HepG2 (cell line): Measurements from ENCODE around the gene GATD1. TPM values are rescaled to one million over a fixed set of nuclear protein-coding genes. Genes with fewer than 3 reads are reported as not detected.

Experiments used
- ASH2L ChIP-seq: fragments of 300-600, 200-600 bp; sonication (generic); IDR thresholded peaks from 2 replicates; pipeline ENCODE4 v1.7.0; 2017; ENCODE audit warnings: low read depth, mild to moderate bottlenecking, moderate library complexity, mixed read lengths, low read length; ENCODE audit not compliant: insufficient read length
- CCDC6 ChIP-seq: sonication (generic); formaldehyde crosslinking; IDR thresholded peaks from 2 replicates; pipeline ENCODE4 v1.8.1; 2022; ENCODE audit warnings: mild to moderate bottlenecking, missing genetic modification reagents, moderate library complexity
- HOXD1 ChIP-seq: sonication (generic); formaldehyde crosslinking; IDR thresholded peaks from 2 replicates; pipeline ENCODE4 v1.5.0; 2020; ENCODE audit warnings: missing genetic modification reagents
- KDM2A ChIP-seq: sonication (generic); formaldehyde crosslinking; IDR thresholded peaks from 2 replicates; pipeline ENCODE4 v1.4.0; 2020; ENCODE audit warnings: low read depth, missing genetic modification reagents, borderline replicate concordance
- MAFF ChIP-seq: IDR thresholded peaks from 2 replicates; pipeline ENCODE4 v1.6.1; 2011; ENCODE audit warnings: low read depth, low read length, improper control_type of control experiment
- MED8 ChIP-seq: sonication (generic); formaldehyde crosslinking; IDR thresholded peaks from 2 replicates; pipeline ENCODE4 v1.8.1; 2023; ENCODE audit warnings: mild to moderate bottlenecking, missing genetic modification reagents; ENCODE audit not compliant: insufficient replicate concordance
- MTA3 ChIP-seq: sonication (generic); formaldehyde crosslinking; IDR thresholded peaks from 2 replicates; pipeline ENCODE4 v1.4.0; 2020; ENCODE audit warnings: missing genetic modification reagents
- MYC ChIP-seq: sonication (generic); formaldehyde crosslinking; IDR thresholded peaks from 2 replicates; pipeline ENCODE4 v1.9.0; 2021; ENCODE audit warnings: missing genetic modification reagents, borderline replicate concordance
- PCBP1 ChIP-seq: fragments of 200-400 bp; formaldehyde crosslinking; IDR thresholded peaks from 2 replicates; pipeline ENCODE4 v1.6.1; 2017; ENCODE audit warnings: mild to moderate bottlenecking, low read depth, low read length, borderline replicate concordance
- PHF20 ChIP-seq: sonication (generic); formaldehyde crosslinking; IDR thresholded peaks from 2 replicates; pipeline ENCODE4 v1.5.0; 2020; ENCODE audit warnings: mild to moderate bottlenecking, missing genetic modification reagents
- RCOR2 ChIP-seq: IDR thresholded peaks from 2 replicates; pipeline ENCODE4 v1.6.1; 2016; ENCODE audit warnings: missing biosample characterization, missing genetic modification reagents
- SOX5 ChIP-seq: IDR thresholded peaks from 2 replicates; pipeline ENCODE4 v1.6.1; 2016; ENCODE audit warnings: borderline replicate concordance
- WIZ ChIP-seq: sonication (generic); formaldehyde crosslinking; IDR thresholded peaks from 2 replicates; pipeline ENCODE4 v1.5.1; 2020; ENCODE audit warnings: mild to moderate bottlenecking, missing genetic modification reagents
- ZBTB42 ChIP-seq: sonication (generic); formaldehyde crosslinking; IDR thresholded peaks from 2 replicates; pipeline ENCODE4 v1.5.0; 2020; ENCODE audit warnings: mild to moderate bottlenecking, missing genetic modification reagents
- ZFP37 ChIP-seq: sonication (generic); formaldehyde crosslinking; IDR thresholded peaks from 2 replicates; pipeline ENCODE4 v1.4.0; 2020; ENCODE audit warnings: missing genetic modification reagents, borderline replicate concordance
- ZNF138 ChIP-seq: sonication (generic); formaldehyde crosslinking; IDR thresholded peaks from 2 replicates; pipeline ENCODE4 v1.5.0; 2020; ENCODE audit warnings: mild to moderate bottlenecking, low read depth, missing genetic modification reagents
- ZNF205 ChIP-seq: IDR thresholded peaks from 2 replicates; pipeline ENCODE4 v1.6.1; 2018; ENCODE audit warnings: missing biosample characterization, missing genetic modification reagents
- ZNF235 ChIP-seq: sonication (generic); formaldehyde crosslinking; IDR thresholded peaks from 2 replicates; pipeline ENCODE4 v1.8.1; 2023; ENCODE audit warnings: mild to moderate bottlenecking, missing genetic modification reagents, borderline replicate concordance
- ZNF670 ChIP-seq: sonication (generic); formaldehyde crosslinking; IDR thresholded peaks from 2 replicates; pipeline ENCODE4 v1.8.0; 2022; ENCODE audit warnings: mild to moderate bottlenecking, missing genetic modification reagents, borderline replicate concordance
- ZNF724P ChIP-seq: sonication (generic); formaldehyde crosslinking; IDR thresholded peaks from 2 replicates; pipeline ENCODE4 v1.8.0; 2022; ENCODE audit warnings: missing genetic modification reagents, borderline replicate concordance
- ZSCAN22 ChIP-seq: sonication (generic); formaldehyde crosslinking; IDR thresholded peaks from 2 replicates; pipeline ENCODE4 v1.4.0; 2020; ENCODE audit warnings: mild to moderate bottlenecking, missing genetic modification reagents
- polyA plus RNA-seq, 8 experiments: library from polyadenylated mRNA; depleted of rRNA in 3 of 8; stranded (reverse) in 7 of 8; unstranded in 1 of 8; fragments of >200 nt; fragmentation: Illumina TruSeq in 4 of 8; extraction: Trizol in 4 of 8; gene quantifications; 2 replicates each; pipeline versions ENCODE4 v1.2.1 to v1.2.3, GENCODE V29; 2011 to 2016; ENCODE audit warnings: low read depth in 4 of 8, missing spikeins in 1 of 8, mixed read lengths in 1 of 8; ENCODE audit not compliant: insufficient read depth in 1 of 8
- total RNA-seq, 5 experiments: library from RNA; depleted of rRNA; stranded (reverse); fragments of >200 nt; fragmentation: Illumina TruSeq; extraction: Trizol; gene quantifications; 2 replicates each; pipeline ENCODE4 v1.2.3, GENCODE V29; 2016; ENCODE audit warnings: low read depth in 1 of 5
- TF ChIP-seq, protein P1 (sequence below): sonication (generic); formaldehyde crosslinking; conservative IDR thresholded peaks from 2 replicates; pipeline ENCODE4 v1.8.0; 2022; ENCODE audit warnings: mild to moderate bottlenecking, moderate library complexity, missing genetic modification reagents
- TF ChIP-seq, protein P2 (sequence below): sonication (generic); formaldehyde crosslinking; IDR thresholded peaks from 2 replicates; pipeline ENCODE4 v1.4.0; 2020; ENCODE audit warnings: missing genetic modification reagents, borderline replicate concordance
- TF ChIP-seq, protein P3 (sequence below): sonication (generic); formaldehyde crosslinking; IDR thresholded peaks from 2 replicates; pipeline ENCODE4 v1.5.0; 2020; ENCODE audit warnings: missing genetic modification reagents

GATD1 gene
- total and polyA plus RNA-seq, 2 of the 13 experiments (the other 11 are each of a cell fraction or from before 2014, with no cell fraction given): 31.3 to 60.5 TPM

DNA sequence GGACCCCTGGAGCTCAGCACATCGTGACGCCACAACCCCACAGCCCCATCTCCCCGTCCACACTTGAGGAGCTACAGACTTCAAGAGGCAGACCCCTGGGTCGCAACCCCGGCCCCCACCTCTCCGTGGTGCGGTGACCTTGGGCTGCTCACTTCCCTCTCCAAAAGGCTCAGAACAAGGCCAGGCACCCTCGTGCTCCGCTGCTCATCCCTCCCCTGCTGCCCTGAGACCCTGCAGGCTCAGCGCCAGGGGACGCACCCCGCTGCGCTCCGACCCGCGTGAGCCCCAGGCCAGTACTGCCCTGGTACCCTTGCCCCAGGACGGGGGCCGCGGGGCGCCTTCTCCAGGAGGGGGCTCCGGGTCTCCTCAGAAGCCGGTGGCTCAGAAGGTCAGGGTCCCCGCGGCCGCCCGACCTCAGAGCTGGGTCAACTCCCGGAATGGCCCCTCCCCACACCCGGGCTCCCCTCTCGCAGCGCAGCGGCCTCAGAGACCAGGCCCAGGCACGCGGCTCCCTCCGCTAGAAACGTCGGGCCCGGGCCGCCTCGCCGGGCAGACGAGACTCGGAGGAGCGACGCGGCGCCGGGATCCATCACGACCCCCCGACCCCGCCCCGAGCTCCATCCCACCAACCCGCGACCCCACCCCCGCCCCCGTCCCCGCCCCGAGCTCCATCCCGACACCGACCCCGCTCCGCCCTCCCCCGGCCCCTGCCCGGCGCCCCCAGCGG, 563 bp downstream of the GATD1 start (continued):
- TF ChIP-seq MYC (CRISPR knock-in tag) (peak; percentile 58), MAFF (no peak), ZBTB42 (CRISPR knock-in tag) (no peak), ASH2L (no peak), ZNF724P (CRISPR knock-in tag) (no peak), MED8 (no peak), ZNF235 (CRISPR knock-in tag) (no peak), RCOR2 (CRISPR knock-in tag) (no peak), WIZ (no peak), CCDC6 (CRISPR knock-in tag) (no peak), ZNF670 (no peak), ZFP37 (CRISPR knock-in tag) (no peak), PHF20 (CRISPR knock-in tag) (peak; percentile 21; the same call in 1 of the 2 replicates), SOX5 (CRISPR knock-in tag) (no peak), PCBP1 (no peak), HOXD1 (CRISPR knock-in tag) (no peak), MTA3 (no peak), ZNF138 (CRISPR knock-in tag) (no peak), ZSCAN22 (CRISPR knock-in tag) (no peak), ZNF205 (no peak), KDM2A (CRISPR knock-in tag) (peak; percentile 40; the same call in 1 of the 2 replicates)
- TF ChIP-seq, protein P1, sequence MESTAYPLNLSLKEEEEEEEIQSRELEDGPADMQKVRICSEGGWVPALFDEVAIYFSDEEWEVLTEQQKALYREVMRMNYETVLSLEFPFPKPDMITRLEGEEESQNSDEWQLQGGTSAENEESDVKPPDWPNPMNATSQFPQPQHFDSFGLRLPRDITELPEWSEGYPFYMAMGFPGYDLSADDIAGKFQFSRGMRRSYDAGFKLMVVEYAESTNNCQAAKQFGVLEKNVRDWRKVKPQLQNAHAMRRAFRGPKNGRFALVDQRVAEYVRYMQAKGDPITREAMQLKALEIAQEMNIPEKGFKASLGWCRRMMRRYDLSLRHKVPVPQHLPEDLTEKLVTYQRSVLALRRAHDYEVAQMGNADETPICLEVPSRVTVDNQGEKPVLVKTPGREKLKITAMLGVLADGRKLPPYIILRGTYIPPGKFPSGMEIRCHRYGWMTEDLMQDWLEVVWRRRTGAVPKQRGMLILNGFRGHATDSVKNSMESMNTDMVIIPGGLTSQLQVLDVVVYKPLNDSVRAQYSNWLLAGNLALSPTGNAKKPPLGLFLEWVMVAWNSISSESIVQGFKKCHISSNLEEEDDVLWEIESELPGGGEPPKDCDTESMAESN (CRISPR knock-in tag): 0 out of 2 replicates have a peak, but pooled peaks have one; percentile 25
- TF ChIP-seq, protein P2, sequence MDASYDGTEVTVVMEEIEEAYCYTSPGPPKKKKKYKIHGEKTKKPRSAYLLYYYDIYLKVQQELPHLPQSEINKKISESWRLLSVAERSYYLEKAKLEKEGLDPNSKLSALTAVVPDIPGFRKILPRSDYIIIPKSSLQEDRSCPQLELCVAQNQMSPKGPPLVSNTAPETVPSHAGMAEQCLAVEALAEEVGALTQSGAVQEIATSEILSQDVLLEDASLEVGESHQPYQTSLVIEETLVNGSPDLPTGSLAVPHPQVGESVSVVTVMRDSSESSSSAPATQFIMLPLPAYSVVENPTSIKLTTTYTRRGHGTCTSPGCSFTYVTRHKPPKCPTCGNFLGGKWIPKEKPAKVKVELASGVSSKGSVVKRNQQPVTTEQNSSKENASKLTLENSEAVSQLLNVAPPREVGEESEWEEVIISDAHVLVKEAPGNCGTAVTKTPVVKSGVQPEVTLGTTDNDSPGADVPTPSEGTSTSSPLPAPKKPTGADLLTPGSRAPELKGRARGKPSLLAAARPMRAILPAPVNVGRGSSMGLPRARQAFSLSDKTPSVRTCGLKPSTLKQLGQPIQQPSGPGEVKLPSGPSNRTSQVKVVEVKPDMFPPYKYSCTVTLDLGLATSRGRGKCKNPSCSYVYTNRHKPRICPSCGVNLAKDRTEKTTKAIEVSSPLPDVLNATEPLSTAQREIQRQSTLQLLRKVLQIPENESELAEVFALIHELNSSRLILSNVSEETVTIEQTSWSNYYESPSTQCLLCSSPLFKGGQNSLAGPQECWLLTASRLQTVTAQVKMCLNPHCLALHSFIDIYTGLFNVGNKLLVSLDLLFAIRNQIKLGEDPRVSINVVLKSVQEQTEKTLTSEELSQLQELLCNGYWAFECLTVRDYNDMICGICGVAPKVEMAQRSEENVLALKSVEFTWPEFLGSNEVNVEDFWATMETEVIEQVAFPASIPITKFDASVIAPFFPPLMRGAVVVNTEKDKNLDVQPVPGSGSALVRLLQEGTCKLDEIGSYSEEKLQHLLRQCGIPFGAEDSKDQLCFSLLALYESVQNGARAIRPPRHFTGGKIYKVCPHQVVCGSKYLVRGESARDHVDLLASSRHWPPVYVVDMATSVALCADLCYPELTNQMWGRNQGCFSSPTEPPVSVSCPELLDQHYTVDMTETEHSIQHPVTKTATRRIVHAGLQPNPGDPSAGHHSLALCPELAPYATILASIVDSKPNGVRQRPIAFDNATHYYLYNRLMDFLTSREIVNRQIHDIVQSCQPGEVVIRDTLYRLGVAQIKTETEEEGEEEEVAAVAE (CRISPR knock-in tag): no peak
- TF ChIP-seq, protein P3, sequence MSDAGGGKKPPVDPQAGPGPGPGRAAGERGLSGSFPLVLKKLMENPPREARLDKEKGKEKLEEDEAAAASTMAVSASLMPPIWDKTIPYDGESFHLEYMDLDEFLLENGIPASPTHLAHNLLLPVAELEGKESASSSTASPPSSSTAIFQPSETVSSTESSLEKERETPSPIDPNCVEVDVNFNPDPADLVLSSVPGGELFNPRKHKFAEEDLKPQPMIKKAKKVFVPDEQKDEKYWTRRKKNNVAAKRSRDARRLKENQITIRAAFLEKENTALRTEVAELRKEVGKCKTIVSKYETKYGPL (CRISPR knock-in tag): no peak
